ENCODE results near the gene CTDNEP1. TPM values are rescaled to one million over a fixed set of nuclear protein-coding genes. Genes with fewer than 3 reads are reported as not detected.
A peak's percentile ranks its signal among the peaks of the same experiment; 100 is the strongest.

CTDNEP1 gene
- total and polyA plus RNA-seq, 4 donors: 11.0 to 28.6 (median 18.6) TPM

DNA sequence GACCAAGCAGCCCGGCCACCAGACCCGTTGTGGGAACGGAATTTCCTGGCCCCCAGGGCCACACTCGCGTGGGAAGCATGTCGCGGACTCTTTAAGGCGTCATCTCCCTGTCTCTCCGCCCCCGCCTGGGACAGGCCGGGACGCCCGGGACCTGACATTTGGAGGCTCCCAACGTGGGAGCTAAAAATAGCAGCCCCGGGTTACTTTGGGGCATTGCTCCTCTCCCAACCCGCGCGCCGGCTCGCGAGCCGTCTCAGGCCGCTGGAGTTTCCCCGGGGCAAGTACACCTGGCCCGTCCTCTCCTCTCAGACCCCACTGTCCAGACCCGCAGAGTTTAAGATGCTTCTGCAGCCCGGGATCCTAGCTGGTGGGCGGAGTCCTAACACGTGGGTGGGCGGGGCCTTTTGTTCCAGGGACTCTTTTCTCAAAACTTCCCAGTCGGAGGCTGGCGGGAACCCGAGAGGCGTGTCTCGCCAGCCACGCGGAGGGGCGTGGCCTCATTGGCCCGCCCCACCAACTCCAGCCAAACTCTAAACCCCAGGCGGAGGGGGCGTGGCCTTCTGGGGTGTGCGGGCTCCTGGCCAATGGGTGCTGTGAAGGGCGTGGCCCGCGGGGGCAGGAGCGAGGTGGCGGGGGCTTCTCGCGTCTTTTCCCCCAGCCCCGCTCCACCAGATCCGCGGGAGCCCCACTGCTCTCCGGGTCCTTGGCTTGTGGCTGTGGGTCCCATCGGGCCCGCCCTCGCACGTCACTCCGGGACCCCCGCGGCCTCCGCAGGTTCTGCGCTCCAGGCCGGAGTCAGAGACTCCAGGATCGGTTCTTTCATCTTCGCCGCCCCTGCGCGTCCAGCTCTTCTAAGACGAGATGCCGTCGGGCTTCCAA lies 29.8 kb upstream of the CTDNEP1 start, which contains the start of gene SLC2A4:
Gene SLC2A4, plus strand, starts transcription at position 645 of the 879 bp plus-strand sequence. Its CDS starts 217 bp downstream, at position 862.
- no peaks in the 10 kb centered on the region for H3K27me3 ChIP-seq (ENCODE audit: control insufficient read depth in 4 of 4, insufficient read depth in 4 of 4, low read length in 3 of 4)

More for the DNA sequence above, 29.8 kb upstream of the CTDNEP1 start, which contains the start of gene SLC2A4:
- peaks cover 9 to 19% (median 13%) of the 10 kb centered on the region in 4 donors for H3K4me1 ChIP-seq (ENCODE audit: control insufficient read depth in 4 of 4, insufficient read depth in 4 of 4, low read length in 3 of 4)
- peak within 1 kb of the TSS; percentile 25 to 50 (median 44) for H3K4me3 ChIP-seq (ENCODE audit: low read depth in 1 of 3, low read length in 3 of 3)
- H3K9ac ChIP-seq (ENCODE audit: low read depth in 1 of 2, low read length in 2 of 2): peak within 1 kb of the TSS; percentile 1 to 17
- peak within 1 kb of the TSS; percentile 88 to 94 for H3K27ac ChIP-seq (ENCODE audit: low read depth in 1 of 2, low read length in 2 of 2)
- peak; percentile 98 for DNase-seq (ENCODE audit: low spot score)
- TF ChIP-seq, protein P1, sequence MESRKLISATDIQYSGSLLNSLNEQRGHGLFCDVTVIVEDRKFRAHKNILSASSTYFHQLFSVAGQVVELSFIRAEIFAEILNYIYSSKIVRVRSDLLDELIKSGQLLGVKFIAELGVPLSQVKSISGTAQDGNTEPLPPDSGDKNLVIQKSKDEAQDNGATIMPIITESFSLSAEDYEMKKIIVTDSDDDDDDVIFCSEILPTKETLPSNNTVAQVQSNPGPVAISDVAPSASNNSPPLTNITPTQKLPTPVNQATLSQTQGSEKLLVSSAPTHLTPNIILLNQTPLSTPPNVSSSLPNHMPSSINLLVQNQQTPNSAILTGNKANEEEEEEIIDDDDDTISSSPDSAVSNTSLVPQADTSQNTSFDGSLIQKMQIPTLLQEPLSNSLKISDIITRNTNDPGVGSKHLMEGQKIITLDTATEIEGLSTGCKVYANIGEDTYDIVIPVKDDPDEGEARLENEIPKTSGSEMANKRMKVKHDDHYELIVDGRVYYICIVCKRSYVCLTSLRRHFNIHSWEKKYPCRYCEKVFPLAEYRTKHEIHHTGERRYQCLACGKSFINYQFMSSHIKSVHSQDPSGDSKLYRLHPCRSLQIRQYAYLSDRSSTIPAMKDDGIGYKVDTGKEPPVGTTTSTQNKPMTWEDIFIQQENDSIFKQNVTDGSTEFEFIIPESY (IDR thresholded peaks at IDR 0.05): no peak
- TF ChIP-seq GABPA (IDR thresholded peaks at IDR 0.05 in 1 of 2, conservative IDR thresholded peaks at IDR 0.05 in 1 of 2) (no peak), NR2F2 (IDR thresholded peaks at IDR 0.05) (no peak), RAD21 (IDR thresholded peaks at IDR 0.05) (peak in 1 of 2 donors; percentile 31), HNF4A (conservative IDR thresholded peaks at IDR 0.05) (peak in 1 of 2 donors; percentile 8), HNF4G (IDR thresholded peaks at IDR 0.05) (no peak), FOXA2 (IDR thresholded peaks at IDR 0.05) (no peak), JUND (IDR thresholded peaks at IDR 0.05) (no peak), TAF1 (conservative IDR thresholded peaks at IDR 0.05) (peak; percentile 18), EGR1 (IDR thresholded peaks at IDR 0.05; ENCODE audit: low read depth in 2 of 2) (peak; percentile 71 to 77), FOXA1 (IDR thresholded peaks at IDR 0.05) (no peak), YY1 (IDR thresholded peaks at IDR 0.05) (no peak), RXRA (IDR thresholded peaks at IDR 0.05) (peak; percentile 63 to 69), SP1 (IDR thresholded peaks at IDR 0.05) (peak; percentile 78)
- TF ChIP-seq, protein P2, sequence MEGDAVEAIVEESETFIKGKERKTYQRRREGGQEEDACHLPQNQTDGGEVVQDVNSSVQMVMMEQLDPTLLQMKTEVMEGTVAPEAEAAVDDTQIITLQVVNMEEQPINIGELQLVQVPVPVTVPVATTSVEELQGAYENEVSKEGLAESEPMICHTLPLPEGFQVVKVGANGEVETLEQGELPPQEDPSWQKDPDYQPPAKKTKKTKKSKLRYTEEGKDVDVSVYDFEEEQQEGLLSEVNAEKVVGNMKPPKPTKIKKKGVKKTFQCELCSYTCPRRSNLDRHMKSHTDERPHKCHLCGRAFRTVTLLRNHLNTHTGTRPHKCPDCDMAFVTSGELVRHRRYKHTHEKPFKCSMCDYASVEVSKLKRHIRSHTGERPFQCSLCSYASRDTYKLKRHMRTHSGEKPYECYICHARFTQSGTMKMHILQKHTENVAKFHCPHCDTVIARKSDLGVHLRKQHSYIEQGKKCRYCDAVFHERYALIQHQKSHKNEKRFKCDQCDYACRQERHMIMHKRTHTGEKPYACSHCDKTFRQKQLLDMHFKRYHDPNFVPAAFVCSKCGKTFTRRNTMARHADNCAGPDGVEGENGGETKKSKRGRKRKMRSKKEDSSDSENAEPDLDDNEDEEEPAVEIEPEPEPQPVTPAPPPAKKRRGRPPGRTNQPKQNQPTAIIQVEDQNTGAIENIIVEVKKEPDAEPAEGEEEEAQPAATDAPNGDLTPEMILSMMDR (IDR thresholded peaks at IDR 0.05; ENCODE audit: low read depth, low read length, missing input control): no peak
- TF ChIP-seq, protein P3, sequence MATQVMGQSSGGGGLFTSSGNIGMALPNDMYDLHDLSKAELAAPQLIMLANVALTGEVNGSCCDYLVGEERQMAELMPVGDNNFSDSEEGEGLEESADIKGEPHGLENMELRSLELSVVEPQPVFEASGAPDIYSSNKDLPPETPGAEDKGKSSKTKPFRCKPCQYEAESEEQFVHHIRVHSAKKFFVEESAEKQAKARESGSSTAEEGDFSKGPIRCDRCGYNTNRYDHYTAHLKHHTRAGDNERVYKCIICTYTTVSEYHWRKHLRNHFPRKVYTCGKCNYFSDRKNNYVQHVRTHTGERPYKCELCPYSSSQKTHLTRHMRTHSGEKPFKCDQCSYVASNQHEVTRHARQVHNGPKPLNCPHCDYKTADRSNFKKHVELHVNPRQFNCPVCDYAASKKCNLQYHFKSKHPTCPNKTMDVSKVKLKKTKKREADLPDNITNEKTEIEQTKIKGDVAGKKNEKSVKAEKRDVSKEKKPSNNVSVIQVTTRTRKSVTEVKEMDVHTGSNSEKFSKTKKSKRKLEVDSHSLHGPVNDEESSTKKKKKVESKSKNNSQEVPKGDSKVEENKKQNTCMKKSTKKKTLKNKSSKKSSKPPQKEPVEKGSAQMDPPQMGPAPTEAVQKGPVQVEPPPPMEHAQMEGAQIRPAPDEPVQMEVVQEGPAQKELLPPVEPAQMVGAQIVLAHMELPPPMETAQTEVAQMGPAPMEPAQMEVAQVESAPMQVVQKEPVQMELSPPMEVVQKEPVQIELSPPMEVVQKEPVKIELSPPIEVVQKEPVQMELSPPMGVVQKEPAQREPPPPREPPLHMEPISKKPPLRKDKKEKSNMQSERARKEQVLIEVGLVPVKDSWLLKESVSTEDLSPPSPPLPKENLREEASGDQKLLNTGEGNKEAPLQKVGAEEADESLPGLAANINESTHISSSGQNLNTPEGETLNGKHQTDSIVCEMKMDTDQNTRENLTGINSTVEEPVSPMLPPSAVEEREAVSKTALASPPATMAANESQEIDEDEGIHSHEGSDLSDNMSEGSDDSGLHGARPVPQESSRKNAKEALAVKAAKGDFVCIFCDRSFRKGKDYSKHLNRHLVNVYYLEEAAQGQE (IDR thresholded peaks at IDR 0.05): no peak
- TF ChIP-seq, protein P4, sequence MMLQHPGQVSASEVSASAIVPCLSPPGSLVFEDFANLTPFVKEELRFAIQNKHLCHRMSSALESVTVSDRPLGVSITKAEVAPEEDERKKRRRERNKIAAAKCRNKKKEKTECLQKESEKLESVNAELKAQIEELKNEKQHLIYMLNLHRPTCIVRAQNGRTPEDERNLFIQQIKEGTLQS (IDR thresholded peaks at IDR 0.05): no peak
- TF ChIP-seq, protein P5, sequence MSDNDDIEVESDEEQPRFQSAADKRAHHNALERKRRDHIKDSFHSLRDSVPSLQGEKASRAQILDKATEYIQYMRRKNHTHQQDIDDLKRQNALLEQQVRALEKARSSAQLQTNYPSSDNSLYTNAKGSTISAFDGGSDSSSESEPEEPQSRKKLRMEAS (IDR thresholded peaks at IDR 0.05): peak; percentile 93
- no peaks in the 10 kb centered on the region for H3K9me3 ChIP-seq (ENCODE audit: control insufficient read depth in 4 of 4, low read length in 3 of 4)
- WGBS: under 1% methylated on average over 71 of the region's 71 CpGs
- no peaks in the 10 kb centered on the region for H3K36me3 ChIP-seq (ENCODE audit: control insufficient read depth in 4 of 4, insufficient read depth in 3 of 4, low read depth in 1 of 4, low read length in 3 of 4)
